GM21528 (cell line): ENCODE results near the gene NCK2.

Experiments used
- ATAC-seq: cut with Tn5 transposase; IDR thresholded peaks from one replicate; pipeline ENCODE4 v1.9.1; 2021; ENCODE audit warnings: mild to moderate bottlenecking, moderate library complexity; ENCODE audit not compliant: unreplicated experiment, low FRiP score

The NCK2 gene

DNA sequence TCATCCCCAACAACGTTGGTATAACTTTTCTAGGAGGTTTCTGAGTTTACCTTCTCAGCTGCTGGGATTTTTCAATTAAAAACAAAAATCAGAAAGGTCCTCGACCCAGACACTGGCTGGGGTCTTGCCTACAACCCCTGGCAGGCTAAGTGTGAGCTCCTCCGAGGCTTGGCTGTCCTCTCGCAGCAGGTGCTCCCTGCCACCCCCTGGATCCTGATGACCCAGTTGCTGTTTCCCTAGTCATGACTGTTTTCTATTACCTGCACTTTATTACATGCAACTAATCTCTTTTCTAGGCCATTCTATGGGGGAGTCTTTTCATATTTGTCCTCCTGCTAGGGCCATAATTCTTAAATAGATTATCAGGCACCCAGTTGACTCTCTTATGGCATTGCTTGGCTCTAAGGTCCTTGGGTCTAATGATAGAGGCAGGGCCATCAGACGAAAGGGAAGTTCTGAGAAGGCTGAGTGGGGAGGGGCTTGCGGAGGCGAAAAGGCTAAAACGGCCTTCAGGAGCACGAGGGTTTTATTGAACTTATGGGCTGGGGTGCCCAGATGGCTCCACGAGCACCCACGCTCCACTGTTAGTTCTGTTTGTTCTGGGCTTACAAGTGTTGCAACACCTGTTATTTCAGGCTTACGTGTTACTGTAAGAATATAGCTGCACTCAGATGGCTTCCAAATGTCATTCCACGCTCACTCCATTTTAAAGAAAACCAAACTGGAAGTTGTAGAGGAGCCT lies 166.0 kb downstream of the NCK2 start:
- no peak for ATAC-seq

DNA sequence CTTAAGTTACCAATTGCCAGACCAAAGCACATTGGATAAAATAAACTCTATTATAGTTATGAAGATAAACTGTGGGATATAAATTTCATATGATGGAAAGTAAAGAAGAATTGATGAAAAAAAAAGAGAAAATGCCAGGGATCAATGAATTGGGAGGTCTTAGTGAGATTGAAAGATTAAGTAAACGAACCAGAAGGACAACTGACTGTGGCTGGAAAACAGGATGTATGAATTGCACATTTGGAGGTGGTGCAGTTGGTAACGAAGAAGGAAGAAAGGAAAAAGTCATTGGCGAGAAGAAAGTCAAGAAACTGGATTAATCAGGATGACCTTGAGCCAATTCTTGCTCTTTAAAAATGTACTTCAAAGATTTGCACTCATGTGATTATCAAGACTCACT lies 166.7 kb downstream of the NCK2 start:
- ATAC-seq: no peak

DNA sequence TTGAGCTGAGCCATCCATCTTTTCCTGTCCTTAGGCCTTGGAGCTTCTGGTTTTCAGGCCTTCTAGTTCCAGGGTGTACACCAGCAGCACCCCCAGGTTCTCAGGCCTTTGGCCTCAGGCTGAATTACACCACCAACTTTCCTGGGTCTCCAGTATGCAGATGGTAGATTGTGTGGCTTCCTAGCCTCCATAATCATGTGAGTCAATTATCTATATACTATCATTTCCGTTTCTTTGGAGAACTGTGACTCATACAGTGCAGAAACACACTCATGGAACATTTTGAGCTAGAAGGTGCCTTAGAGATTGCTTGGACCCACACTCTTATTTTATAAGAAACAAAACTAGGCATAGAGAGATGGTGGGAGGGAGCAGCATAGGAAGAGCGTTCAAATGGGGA lies 167.4 kb downstream of the NCK2 start:
- no peak for ATAC-seq

DNA sequence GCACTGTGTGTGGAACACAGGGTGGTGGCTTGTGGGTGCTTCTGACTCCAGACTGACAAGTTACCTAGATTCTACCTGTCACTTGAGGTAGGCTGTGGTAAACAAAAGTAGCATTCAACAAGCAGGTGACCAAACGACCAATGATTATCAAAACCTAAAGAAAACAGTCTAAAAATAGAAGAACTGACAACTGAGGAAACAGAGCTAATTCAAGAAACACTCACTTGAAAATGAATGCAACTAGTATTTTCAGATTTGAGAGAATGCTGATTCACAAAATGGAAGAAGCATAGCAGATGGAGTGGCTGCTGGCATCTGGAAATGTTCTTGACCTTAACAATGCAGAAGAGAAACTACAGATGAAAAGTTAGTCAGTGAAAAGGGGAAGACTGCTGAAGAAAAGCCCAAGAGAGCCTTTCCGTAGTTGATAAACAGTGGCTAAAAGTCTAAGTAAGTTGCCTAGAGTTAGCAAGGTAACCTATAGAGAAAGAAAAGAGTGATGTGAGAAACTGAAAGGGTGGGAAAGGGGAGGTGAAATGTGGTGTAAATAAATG lies 170.4 kb downstream of the NCK2 start:
- ATAC-seq: peak; percentile 93

DNA sequence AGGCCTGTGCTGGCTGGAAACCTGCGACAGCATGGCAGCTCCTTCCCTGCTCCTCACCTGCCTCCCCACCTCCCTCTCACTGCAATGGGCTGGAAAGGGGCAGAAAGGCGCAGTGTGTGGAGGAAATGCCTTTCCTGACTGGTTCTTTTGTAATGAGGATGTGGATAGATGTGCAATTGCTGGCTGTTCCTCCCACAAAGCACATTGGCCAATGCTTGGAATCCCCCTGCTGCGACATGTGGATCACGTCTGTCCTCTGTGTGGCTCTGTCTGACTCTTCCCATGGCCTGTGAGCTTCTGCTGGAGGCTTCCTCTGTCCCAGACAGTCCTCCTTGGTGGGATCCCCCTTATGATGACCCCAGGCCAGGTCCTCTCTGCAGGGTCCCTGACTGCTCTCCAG lies 172.5 kb downstream of the NCK2 start:
- no peak for ATAC-seq

DNA sequence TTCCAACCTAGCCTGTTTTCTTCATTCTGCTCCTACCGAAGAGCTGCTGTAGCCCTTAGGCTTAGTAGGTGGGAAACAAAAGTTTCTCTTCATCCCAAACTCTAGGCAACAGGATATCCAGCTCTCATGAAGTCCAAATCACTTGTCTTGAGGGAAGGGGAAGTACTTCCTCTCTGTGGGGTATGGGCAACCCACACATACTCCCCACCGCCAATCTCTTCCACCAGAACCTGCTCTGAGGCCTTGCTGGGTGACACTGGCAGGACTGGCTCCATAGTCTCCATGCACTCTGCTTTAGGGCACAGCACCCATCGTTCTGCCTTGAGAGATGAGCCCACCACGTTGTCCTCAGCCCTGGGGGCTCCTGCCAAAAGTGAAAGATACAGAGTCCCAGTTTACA lies 173.0 kb downstream of the NCK2 start:
- no peak for ATAC-seq

DNA sequence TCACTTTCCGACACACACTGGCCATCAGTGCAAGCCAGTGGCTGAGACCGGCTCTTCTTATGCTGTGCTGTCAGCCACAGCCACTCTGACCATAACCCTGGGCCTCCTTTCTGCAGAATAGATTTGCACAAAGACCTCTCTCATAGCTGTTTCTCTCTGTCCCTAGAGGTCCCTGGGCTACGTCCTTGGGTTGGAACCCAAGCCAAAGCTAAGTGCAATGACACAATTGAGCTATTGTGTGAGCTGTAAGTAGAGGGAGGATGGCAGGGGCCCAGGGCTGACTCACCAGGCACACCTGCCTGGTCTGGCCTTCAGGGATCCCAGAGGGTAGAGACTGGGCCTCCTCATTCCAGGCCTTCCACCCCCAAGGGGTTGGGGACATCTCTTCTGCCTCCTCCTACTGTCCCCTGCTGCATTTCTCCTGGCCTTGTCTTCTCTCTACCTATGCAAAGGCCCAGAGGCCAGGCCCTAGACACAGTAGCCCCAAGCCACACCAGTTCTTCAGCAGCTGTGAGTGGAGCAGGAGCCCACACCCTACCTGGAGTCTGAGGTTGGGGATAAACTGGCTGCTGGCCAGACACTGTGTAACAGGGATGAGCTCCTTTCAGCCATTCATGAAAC lies 174.6 kb downstream of the NCK2 start:
- no peak for ATAC-seq

DNA sequence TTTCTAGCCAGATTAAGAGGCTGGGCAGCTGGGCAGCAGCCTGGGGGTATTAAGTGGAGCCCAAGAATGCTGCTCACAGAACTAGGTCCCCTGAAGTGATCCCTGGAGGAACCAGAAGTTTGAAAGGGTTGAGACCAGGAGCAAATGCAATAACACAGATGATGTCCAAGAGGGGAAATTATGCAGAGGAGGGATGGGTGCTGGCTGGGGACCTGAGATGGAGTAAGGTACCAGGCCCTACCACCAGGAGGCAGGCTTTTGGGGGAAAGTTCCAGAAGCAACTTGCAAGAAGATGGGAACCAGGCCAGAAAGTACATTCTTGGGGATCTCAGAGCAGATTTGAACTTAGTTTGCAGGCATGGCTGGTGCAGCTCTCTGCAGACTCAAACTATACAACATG lies 175.1 kb downstream of the NCK2 start:
- no peak for ATAC-seq

DNA sequence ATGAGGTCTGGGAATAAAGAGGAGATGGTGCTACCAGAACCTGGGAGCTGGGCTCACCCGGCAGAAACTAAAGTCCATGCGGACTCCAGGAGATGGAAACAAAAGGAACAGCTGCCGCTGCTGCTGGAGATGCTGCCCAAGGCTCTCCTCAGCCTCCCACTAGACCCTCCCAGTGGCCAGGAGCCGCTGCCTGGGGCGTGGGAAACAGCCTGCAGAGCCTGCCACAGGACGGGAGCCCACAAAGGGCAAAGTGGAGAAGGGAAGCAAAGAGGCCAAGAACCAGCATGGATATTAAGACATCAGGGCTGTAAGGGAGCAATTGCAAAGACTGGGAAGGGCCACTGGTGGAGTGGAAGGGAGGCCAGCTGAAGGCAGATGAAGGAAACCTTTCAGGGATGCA lies 179.6 kb downstream of the NCK2 start:
- ATAC-seq: no peak

DNA sequence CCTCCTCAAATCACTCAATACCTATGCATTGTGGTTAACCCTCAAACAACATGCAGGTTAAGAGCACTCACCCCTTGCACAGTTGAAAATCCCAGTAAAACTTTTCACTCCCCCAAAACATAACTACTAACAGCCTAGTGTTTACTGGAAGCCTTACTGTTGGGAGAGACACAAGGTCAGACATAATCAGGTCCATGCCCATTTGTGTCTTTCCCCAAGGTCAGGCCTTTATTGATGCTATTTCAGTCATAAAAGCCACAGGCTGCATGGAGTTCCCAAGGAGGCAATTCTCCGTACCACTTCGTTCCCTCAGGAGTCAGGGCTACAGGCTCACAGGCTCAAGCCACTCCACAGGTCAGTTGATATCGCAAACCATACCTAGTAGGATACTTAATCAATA lies 180.2 kb downstream of the NCK2 start:
- no peak for ATAC-seq

DNA sequence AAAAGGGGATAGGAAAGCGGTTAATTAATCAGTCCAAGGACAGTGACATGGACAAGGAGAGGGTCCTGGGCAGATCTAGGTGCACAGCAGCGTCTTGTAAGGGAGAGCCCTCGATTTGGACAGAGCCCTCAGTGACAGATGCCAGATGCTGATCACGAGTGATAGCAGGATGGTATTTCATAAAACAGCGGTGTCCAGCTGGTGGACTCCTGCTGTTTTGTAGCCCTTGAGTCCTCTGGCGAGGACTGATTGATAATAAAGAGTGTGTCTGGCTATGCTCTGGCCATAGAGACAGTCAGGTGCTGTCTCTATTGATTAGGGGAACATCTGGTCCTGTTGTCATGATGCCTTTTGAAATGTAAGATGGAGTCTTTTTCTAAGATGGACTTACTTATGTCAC lies 180.7 kb downstream of the NCK2 start:
- no peak for ATAC-seq

DNA sequence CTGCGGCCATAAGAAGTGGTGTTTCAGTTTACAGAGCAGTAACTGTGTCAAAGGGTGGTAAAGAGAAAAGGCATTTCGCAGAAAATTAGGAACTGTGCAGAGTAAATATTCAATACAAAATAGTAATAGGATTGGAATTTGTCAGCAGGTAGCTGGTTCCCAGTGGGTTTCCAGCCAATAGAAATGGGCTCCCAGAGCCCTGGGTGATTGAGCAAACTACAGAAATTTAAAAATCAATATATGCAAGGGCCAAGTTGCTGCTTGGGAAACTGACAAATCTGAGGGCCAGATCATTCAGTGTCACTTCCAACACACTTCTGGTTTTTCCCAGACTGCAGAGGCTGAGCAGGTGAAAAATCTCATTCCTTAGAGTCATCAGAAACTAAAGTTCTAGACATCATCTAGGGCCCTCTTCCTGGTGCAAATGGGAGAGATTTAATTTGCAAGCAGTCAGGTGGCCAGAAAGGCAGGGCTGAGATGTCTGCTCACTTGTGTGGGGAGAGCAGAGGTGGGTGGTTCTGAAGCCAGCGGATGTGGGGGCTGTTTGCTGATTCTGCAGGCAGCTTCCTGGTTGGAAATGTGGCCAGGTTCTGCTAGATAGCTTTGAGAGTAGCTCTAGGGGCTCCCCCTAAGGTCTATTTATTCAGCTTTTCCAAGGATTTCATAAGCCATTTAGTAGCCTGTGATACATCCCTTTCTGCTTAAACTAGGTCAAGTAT lies 182.4 kb downstream of the NCK2 start:
- no peak for ATAC-seq

DNA sequence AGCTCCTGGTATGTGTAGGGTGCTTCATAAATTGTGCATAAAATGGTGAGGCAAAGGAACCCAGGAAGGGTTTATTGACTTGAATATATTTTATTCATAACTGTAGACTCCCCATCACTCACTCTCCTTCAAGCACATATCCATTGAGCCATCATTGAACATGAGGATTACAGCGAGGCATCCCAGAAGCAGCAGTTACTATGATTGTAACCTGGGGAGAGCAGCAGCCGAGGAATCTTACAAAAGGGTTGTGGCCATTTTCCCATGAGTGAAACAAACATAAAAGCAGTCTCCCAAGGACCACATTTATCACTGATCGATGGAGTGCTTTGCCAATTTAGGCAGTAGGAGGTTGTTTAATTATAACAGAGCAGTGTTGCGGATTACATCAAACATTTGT lies 183.4 kb downstream of the NCK2 start:
- no peak for ATAC-seq

DNA sequence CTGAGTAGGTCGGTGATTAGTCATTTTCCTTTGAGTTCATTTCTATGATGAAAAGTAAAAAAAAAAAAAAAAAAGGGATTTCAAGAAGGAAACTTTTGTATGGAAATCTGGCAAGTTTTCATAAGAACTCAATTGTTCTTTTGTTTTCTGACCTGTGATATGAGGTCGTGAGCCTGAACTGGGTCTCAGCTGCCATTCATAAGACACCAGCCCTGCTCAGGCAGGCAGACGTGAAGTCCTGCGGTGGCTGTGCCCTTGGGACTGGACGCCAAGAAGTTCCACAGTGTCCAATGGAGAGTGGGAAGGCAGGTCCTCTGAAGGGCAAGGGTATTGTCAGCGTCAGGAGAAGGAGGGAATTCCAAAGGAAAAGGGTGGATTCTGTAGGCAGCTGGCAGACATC lies 183.9 kb downstream of the NCK2 start:
- ATAC-seq: no peak

DNA sequence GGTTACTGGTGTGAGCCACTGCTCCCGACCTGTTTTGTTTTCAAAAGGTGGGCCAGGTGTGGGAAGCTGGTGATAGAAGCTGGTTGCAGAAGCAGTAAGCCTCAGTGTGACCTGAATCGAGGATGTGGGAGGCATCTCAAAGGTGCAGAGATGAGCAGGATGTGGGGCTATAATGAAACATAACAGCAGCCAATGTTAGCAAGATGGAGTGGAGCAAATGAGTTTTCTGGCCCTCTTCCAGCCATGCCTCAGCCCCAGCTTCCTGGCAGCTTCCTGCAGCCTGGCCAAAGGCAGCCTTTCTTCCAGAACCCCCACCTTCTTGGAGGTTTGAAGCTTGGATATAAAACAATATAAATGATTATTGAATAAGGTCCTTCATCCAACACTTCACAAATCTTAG lies 184.8 kb downstream of the NCK2 start:
- ATAC-seq: no peak

DNA sequence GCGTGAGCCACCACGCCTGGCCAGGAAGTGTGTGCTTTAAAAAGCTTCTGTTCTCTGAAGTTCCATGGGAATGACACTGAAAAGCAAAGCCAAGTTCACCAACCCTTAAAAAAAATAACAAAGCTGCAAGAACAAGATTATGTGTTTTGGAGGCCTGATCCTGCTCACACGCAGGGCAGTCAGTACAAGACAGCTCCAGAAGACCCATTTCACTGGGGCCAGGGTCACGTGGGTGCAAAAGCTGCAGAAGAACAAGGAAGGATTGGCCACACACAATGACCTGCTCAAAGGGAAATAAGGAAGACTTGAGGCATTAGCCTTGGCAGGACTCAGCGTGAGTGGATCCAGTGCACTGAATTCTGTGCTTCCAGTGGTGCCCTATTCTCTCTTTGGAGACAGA lies 187.9 kb downstream of the NCK2 start:
- no peak for ATAC-seq

DNA sequence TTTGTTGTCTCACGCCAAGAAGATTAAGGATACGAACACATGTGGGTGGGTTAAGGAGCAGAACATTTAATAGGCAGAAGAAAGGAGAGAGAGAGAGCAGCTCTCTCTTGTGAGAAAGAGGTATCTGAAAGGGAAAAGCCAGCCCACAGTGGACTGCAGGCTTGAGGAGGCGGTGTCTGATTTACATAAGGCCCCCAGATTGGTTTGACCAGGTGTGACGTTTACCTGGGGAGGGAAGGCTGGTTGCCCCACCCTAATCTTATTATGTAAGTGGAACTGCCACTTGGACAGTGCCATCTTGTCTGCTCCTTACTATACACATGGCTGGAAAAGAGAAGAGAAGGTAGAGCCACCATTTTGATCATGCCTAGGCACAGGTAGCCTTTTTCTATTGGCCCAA lies 189.2 kb downstream of the NCK2 start:
- ATAC-seq: no peak

DNA sequence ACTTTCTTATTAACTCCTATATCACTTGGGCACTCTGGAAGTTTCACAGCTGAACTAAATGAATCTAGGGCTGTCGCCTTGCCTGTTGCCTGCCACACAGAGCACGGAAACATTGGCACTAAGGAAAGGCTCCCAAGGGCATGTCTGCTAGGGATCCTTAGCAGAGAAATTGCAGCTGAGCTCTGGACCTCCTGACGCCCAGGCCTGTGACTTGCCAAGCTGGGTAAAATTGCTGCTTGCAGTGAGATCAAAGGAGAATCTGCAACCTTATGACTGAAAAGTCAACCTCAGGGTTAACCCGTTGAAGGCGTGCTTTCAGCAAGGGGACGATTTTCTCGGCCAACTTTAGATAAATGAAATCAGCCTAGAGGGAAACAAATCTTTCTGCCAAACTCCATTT lies 189.8 kb downstream of the NCK2 start:
- ATAC-seq: no peak

DNA sequence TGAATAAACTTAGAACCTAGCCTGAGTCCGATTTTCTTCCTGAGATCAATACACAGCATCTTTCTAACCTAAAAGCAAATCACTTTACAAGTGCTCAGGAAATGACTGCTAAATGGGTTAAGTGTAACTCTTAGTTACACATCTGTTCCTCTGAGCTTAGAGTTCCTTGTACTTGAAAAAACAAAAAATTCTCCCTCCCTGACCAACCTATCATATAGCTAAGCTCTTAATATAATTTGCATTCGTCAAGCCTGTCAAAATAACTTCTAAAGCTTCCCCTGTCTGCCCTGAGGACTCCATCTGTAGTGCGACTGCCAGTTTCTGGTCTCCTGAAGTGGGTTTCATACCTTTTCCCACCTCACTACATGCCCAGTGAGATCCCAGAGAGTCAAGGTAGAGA lies 190.4 kb downstream of the NCK2 start:
- ATAC-seq: no peak

DNA sequence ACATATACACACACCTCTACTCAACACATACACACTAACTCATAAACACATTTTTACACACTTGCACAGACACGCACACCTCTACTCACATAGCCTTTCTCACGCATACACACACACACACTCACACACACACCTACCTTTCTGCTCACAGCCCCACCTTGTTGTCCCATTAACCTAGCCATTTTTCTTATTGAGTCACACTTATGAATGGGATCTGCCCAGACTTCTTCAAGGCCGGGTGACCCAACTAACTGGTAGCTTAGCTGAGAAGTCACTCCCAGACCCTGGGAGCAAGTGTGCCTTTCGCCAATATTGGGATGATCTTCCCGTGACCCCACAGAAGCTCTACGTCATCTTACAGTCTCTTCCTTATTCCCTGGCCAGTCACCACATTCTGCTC lies 192.2 kb downstream of the NCK2 start:
- no peak for ATAC-seq

DNA sequence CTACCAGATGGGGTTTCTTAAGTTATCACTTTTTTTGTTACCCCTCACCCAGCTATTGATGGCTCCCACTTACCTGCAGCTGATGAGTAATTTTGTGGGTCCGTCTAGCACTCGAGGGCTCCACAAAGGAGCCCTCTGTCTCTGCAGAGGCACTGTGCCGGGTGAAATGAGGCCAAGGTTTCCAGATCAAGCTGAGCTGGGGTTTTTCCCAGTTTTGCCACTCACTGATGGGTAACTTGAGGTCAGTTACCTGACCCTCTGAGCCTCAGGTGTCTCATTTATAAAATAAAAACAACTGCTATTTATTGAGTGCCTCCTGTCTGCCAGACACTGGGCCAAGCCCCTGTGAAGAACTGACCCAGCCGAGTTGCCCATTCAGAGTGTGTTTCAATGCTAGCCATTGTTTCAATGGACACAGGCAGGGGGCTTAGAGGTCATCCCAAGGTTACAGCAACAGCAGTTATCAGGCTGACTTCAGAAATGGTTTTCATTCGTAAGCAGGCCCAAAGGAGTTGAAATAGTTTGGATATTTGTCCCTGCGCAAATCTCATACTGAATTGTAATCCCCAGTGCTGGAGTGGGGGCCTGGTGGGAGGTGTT lies 192.9 kb downstream of the NCK2 start:
- no peak for ATAC-seq
